ENCODE measurements around the gene PAPSS2.

PAPSS2 gene

GRCh38 chr10:87753995-87754866 is 94.6 kb downstream of the PAPSS2 start:
- DNase-seq, result no peak

GRCh38 chr10:87757685-87758084 is 98.0 kb downstream of the PAPSS2 start:
- DNase-seq, result no peak

GRCh38 chr10:87759551-87759950 is 99.9 kb downstream of the PAPSS2 start:
- DNase-seq, result no peak

- DNase-seq, result no peak
These were observed 100.7 kb downstream of the PAPSS2 start for GRCh38 chr10:87760195-87760905.

- DNase-seq, result no peak
These were observed 101.5 kb downstream of the PAPSS2 start for GRCh38 chr10:87761153-87761552.

- DNase-seq, result no peak
These were observed 102.2 kb downstream of the PAPSS2 start for GRCh38 chr10:87761892-87762291.

GRCh38 chr10:87763086-87763861 is 103.6 kb downstream of the PAPSS2 start:
- no peak for DNase-seq

- DNase-seq, result no peak
These were observed 104.6 kb downstream of the PAPSS2 start for GRCh38 chr10:87764072-87764934.

GRCh38 chr10:87765666-87766376 is 106.1 kb downstream of the PAPSS2 start:
- no peak for DNase-seq

- no peak for DNase-seq
These were observed 107.6 kb downstream of the PAPSS2 start for GRCh38 chr10:87767253-87767652.

GRCh38 chr10:87771871-87772500 is 112.3 kb downstream of the PAPSS2 start:
- no peak for DNase-seq

- DNase-seq, result no peak
These were observed 116.1 kb downstream of the PAPSS2 start for GRCh38 chr10:87775766-87776165.

GRCh38 chr10:87776328-87776727 is 116.7 kb downstream of the PAPSS2 start:
- no peak for DNase-seq

GRCh38 chr10:87781545-87781944 is 121.9 kb downstream of the PAPSS2 start:
- no peak for DNase-seq

- DNase-seq, result no peak
These were observed 123.0 kb downstream of the PAPSS2 start for GRCh38 chr10:87782721-87783120.

- no peak for DNase-seq
These were observed 126.7 kb downstream of the PAPSS2 start for GRCh38 chr10:87786421-87786820.

- DNase-seq, result no peak
These were observed 130.5 kb downstream of the PAPSS2 start for GRCh38 chr10:87790185-87790584.

- no peak for DNase-seq
These were observed 134.6 kb downstream of the PAPSS2 start for GRCh38 chr10:87794285-87794684.
